Islet of Langerhans (tissue), 1 donor: Measurements from ENCODE around the gene HBG1.
"Not testable (repeated sequence)": the region's sequence is repeated elsewhere in the genome, so short reads cannot be mapped to it uniquely, and the experiment has no call there.

Experiments used
- FAIRE-seq: peaks from one replicate; lab custom pipeline; 2011; peaks lifted over from hg19 to GRCh38; lab: Jason Lieb, UNC

The HBG1 gene

DNA sequence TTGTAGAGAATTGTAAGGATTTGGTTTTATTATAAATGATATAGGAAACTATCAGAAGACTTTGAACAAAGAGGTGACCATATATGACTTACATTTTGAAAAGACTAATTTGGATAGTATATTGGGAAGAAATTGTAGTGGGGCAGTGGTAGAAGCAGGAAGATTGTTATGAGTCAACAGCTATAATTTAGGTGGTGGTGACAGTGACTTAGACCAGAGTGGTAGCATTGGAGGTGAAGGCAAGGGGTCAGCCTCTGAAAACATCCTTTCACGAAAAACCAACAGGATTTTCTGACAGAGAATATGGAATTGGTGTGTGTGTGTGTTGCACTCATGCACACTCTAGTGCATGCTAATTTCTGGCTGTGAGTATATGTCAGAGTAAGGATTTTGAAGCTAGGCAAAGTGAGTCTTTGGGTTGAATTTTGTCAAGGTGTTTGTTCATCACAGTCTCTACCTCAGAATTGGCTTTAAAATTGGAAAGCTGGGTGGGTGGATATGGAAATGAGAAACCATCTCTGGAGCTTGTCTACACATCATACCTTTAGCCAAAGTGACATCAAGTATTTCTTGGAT lies 28.2 kb upstream of the HBG1 start:
- FAIRE-seq: no peak

DNA sequence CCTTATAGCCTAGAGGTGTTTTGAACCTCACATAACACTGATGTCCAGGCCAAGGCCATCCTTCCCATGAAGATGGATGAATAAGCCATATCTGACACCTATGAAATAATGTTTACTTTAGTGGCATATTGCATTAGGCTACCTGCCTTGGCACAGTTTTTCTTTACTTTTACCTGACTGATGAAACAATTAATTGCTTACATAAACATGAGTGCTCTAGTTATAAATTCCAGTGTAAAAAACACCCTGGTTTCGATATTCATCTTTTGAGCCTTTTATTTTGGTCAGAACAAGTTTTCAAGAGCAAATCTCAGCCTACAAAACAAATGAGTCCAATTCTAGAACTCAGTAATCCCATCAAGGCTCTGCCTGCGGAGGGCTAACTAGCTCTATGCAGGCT lies 27.0 kb upstream of the HBG1 start:
- no peak for FAIRE-seq

DNA sequence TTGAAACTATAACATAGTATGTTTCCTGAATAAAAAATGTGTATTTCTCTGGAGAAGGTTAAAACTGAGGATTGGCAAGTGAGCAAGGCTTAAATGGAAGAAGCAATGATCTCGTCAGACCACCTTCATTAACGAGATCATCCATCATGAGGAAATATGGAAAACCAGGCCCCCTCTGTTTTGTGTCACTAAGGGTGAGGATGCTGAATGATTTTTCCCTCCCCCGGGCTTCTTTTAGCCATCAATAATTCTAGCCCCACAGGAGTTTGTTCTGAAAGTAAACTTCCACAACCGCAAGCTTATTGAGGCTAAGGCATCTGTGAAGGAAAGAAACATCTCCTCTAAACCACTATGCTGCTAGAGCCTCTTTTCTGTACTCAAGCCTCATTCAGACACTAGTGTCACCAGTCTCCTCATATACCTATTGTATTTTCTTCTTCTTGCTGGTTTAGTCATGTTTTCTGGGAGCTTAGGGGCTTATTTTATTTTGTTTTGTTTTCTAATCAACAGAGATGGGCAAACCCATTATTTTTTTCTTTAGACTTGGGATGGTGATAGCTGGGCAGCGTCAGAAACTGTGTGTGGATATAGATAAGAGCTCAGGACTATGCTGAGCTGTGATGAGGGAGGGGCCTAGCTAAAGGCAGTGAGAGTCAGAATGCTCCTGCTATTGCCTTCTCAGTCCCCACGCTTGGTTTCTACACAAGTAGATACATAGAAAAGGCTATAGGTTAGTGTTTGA lies 25.9 kb upstream of the HBG1 start:
- no peak for FAIRE-seq

DNA sequence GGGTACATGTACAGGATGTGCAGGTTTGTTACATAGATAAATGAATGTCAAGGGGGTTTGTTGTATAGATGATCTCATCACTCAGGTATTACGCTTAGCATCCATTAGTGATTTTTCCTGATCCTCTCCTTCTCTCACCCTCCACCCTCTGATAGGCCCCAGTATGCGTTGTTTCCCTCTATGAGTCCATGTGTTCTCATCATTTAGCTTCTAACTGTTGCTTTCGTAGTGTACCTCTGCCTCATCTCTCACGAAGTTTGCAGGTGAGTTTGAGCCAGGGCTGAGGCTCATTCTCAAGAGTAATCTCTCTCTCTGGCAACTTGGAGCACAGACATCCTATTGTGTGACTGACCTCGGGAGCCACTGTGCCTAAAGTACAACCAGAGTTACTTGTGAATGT lies 24.7 kb upstream of the HBG1 start:
- no peak for FAIRE-seq

DNA sequence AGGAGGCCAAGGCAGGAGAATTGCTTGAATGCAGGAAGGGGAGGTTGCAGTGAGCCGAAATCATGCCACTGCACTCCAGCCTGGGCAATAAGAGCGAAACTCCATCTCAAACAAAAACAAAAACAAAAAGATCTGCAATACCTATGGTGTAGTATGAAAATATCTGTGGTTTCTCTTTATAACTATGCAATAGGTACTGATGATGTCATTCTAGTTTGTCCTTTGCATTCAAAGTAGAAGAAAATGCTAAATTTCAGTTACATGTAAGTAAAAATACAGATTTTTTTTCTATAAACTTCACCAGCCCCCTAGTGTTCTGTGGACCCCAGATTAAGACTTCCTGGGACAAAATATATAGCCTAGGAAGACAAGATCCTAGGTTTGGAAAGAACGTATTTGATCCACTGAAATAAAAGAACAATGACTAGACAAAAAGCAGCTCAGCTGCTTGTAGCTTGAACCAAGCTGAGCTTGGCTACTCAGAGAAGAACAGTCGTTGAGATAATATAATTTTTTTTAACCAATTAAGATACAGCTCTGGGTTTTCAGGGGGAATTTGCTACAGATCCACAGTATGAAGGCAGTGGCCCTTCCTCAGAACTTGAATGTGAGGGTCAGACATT lies 22.8 kb upstream of the HBG1 start:
- no peak for FAIRE-seq

DNA sequence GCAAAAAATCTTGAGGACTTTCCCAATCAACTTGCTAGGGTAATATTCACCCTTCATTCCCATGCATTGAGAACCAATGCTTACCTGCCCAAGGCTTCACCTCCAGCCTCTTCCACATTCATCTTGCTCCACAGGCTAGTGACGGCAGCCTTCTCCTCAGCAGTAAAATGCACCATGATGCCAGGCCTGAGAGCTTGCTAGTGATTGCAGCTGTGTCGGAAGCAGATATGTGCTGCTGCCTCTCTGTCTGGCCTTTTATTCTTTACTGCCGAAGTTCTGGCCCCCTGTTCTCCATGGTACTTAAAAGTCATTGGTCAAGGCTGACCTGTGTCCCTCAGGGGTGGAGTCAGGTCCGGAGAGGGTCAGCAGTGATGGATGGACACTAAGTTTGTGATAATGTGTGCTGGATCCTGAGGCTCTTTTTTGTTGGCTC lies 20.1 kb upstream of the HBG1 start, which contains the start of gene HBE1:
Gene HBE1 (minus strand): TSS at position 231 of the 433 bp plus-strand sequence. CDS start 55 bp downstream, at position 176.
- no peak for FAIRE-seq

DNA sequence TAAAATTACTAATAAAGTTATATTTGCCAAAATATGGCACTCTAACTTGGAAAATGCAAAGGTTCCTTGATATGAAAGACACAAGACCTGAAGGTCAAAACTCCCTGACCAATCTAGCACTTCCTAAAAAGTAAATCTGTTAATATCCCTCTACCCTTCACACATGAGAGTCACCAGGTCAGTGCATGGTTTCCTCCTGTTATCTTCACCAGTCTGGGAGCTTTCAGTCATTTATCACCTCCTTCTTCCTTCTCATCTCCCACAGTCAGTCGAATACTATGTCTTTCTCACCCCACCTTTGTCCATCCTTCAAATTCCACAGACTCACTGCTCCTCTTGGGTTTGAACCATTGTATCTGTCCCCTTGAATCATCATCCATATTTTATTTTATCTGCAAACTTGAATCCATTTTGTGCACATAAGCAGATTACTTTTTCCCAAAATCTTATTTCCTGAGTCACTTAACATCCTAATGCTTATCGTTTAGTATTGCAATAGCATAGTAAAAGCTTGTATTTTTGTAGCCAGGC lies 17.4 kb upstream of the HBG1 start:
- FAIRE-seq: no peak

DNA sequence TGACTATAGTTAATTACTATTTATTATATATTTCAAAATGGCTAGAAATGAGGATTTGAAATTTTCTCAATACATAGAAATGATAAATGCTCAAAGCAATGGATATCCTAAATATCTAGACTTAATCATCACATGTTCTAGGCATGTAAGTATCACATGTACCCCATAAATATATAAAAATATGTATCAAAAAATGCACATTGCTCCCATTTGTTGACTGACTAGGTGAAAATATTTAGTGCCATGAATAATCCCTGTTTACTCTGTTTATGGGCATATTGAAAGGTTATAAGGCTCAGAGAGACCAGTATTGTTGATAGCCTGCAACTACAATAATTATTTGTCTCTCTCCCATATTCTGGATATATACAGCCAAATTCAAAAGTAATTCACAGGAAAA lies 17.0 kb upstream of the HBG1 start:
- no peak for FAIRE-seq

DNA sequence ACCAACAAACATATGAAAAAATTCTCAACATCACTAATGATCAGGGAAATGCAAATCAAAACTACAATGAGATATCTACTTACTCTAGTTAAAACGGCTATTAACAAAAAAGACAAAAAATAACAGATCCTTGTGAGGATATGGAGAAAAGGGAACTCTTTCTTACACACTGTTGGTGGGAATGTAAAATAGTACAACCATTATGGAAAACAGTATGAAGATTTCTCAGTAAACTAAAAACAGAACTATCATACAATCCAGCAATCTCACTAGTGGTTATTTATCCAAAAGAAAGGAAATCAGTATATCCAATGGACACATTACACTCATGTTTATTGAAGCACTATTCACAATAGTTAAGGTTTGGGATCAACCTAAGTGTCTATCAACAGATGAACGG lies 16.2 kb upstream of the HBG1 start:
- no peak for FAIRE-seq

DNA sequence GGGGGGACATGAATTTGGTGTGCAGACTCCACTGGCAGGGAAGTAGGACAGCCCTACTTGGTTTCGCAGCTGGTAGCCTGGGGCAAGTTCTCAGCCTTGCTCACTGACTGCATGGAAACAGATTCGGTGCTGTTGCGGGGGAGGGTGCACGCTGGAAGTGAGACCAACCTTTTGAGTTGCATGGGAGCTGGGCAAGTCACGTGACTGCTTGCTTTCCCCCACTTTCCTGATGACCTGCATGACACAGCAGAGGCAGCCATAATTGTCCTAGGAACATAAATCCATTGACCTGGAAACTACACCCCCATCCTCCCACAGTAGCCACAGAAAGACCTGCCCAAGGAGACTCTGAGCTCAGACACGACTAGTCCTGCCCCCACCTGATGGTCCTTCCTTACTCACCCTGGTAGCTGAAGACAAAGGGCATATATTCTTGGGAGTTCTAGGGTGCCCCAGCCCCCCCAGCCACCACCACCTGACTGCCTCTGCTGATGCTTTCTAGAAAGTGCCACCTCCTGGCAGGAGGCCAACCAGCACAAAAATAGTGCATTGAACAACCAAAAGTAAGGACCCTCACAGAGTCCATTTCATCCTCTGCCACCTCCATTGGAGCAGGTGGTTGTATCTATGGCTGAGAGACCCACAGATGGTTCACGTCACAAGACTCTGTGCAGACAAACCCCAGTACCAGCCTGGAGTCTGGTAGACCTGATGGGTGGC lies 9.0 kb upstream of the HBG1 start:
- no peak for FAIRE-seq

DNA sequence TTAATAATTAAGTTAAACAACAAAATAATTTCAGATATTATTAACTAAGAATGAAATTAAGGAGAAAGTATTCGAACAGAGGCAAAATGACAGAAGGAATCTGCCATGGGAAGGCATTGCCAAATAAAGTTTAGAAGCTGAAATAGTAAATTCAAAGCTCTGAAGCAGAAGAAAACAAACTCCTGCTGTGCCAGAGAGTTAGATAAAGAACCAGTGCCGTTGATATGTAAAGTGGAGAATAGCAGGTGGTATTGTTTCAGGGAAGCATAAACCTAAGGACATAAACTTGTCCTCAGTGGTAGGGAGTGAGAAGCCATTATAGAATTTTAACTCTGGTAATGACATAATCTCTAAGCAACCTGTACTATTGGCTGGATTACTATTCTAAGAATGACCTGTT lies 7.6 kb upstream of the HBG1 start:
- FAIRE-seq: no peak

DNA sequence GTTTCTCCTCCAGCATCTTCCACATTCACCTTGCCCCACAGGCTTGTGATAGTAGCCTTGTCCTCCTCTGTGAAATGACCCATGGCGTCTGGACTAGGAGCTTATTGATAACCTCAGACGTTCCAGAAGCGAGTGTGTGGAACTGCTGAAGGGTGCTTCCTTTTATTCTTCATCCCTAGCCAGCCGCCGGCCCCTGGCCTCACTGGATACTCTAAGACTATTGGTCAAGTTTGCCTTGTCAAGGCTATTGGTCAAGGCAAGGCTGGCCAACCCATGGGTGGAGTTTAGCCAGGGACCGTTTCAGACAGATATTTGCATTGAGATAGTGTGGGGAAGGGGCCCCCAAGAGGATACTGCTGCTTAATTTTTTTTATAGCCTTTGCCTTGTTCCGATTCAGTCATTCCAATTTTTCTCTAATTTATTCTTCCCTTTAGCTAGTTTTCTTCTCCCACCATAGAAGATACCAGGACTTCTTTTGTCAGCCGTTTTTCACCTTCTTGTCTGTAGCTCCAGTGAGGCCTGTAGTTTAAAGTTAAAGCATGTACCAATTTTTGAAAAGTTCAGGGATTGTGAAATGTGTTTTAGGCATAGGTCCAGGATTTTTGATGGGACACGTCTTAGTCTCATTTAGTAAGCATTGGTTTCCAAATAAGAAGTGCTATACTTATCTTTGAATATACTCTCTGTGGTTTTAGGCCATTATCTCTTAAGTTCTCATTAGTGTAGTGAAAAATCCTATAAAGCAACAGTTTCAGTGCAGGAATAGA lies 5.2 kb upstream of the HBG1 start, which contains the start of gene HBG2:
Gene HBG2 (minus strand): TSS at position 136 of the 768 bp plus-strand sequence. CDS start 53 bp downstream, at position 83.
- not testable (repeated sequence) for FAIRE-seq

DNA sequence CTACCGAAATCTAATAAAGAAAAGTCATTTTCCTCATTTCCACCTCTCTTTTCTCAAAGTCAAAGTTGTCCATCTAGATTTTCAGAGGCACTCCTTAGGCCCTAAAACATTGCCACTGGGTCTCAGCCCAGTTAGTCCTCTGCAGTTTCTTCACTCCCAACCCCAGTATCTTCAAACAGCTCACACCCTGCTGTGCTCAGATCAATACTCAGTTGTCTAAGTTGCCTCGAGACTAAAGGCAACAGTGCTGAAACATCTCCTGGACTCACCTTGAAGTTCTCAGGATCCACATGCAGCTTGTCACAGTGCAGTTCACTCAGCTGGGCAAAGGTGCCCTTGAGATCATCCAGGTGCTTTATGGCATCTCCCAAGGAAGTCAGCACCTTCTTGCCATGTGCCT lies 4.4 kb upstream of the HBG1 start:
- FAIRE-seq: not testable (repeated sequence)

DNA sequence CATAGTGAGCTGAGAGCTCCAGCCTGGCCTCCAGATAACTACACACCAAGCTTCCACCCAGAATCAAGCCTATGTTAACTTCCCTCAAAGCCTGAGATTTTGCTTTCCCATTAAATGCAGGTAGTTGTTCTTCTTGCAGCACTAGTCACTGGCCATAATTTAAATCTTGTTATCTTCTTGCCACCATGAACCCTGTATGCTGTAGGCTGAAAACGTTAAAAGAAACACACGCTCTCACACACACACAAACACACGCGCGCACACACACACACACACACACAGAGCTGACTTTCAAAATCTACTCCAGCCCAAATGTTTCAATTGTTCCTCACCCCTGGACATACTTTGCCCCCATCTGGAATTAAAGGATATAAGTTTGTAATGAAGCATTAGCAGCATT lies 3.8 kb upstream of the HBG1 start:
- not testable (repeated sequence) for FAIRE-seq

DNA sequence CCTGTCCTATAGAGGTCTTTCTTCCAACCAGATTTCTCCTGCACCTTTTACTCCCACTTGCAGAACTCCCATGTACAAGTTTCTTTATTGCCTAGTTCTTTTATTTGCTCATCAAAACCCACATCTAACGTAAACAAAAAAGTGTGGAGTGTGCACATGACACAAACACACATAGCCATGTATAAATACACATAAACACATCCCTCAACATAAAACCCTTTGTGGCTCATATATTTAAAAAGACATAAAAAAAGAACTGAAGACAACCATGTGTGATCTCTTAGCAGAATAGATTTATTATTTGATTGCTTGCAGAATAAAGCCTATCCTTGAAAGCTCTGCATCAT lies 3.2 kb upstream of the HBG1 start:
- FAIRE-seq: no peak

DNA sequence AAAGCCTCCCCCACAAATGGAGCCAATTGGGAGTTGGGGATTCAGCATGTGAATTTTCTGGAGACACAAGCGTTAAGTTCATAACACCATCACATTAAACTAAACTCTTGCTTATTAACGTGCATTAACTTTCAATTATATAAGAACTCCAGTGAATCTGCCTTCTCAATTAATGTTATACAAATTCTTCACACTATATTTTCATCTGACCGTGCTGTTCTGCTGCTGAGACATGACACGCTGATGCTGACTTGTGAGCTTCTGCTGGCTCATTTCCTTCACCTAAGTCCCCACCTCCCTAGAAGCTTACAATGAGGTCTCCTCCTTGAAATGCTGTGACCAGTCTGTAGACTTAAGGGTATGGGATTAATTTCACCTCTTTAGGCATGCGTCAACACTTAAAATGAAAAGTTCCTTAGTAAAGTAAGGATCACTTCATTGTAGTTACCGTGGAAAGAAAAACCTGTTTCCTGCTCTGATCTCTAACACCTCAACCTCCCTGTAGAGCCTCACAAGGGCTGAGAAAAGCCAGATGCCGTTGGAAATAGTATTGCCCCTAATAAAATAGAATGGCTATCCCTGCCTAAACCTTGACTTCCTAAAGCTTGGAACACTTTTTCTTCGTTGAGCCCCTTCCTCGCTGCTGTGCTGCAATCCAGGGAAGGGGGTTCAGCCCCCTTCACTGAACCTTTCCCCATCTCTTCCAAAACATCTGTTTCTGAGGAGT lies 2.7 kb upstream of the HBG1 start:
- no peak for FAIRE-seq

DNA sequence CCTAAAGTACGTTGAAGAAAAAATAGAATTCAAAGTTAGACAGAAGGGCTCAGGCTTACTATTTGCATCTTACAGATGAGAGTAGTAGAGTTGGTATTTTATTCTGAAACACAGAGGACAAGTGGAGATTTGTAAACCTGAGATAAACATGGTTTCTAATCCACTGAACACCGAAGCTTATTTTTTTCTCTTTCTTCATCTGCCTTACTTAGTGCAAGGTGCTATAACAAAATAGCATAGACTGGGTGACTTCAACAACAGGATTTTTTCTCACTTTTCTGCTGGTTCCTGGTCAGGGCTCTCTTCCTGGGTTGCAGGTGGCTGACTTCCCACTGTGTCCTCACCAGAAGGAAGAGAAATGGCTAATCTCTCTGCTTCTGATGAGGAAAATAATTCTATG lies 2.1 kb upstream of the HBG1 start:
- FAIRE-seq: no peak

DNA sequence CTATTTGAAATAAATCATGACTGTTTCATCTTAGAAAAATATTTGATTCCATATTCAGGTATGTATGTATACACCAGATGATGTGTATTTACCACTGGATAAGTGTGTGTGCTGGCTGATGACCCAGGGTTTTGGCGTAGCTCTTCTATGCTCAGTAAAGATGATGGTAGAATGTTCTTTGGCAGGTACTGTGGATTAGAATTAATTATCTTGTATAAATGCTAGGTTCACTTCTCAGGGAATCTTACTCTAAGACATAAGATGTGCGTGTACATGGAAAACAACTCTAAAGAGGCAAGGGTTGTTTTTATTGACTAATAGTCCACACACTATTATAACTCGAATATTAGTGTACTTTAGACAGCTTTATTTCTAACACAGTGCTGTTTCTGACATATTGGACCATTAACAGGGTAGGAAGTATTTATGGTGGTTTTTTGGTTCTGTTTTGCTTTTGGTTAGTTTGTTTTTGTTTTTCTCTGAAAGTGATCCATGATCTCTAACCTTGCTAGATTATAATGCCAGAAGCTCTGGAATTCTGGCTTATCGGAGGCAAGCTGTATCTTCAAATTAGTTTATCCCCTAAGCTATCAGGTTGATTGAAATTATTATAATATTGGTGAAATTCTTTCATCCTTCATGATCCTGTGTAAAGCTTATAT lies 1.0 kb upstream of the HBG1 start:
- FAIRE-seq: no peak

DNA sequence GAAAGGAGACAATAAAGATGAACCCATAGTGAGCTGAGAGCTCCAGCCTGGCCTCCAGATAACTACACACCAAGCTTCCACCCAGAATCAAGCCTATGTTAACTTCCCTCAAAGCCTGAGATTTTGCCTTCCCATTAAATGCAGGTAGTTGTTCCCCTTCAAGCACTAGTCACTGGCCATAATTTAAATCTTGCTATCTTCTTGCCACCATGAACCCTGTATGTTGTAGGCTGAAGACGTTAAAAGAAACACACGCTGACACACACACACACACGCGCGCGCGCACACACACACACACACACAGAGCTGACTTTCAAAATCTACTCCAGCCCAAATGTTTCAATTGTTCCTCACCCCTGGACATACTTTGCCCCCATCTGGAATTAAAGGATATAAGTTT lies 1.2 kb downstream of the HBG1 start:
- FAIRE-seq: not testable (repeated sequence)

DNA sequence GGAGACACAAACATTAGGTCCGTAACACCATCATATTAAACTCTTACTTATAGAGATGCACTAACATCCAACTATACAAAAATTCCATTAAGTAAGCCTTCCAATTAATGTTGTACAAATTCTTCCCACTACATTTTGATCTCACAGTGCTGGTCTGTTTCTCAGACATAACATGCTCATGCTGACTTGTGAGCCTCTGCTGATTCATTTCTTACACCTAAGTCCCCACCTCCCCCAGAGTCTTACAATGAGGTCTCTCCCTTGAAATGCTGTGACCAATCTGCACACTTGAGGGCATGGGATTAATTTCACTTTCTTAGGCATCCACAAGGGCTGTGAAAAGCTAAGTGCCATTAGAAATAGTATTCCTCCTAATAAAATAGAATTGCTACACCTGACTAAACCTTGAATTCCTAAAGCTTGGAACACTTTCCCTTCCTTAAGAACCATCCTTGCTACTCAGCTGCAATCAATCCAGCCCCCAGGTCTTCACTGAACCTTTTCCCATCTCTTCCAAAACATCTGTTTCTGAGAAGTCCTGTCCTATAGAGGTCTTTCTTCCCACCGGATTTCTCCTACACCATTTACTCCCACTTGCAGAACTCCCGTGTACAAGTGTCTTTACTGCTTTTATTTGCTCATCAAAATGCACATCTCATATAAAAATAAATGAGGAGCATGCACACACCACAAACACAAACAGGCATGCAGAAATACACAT lies 2.0 kb downstream of the HBG1 start:
- FAIRE-seq: no peak
